ENCODE data around the gene CIT. TPM values are rescaled to one million over a fixed set of nuclear protein-coding genes. Genes with fewer than 3 reads are reported as not detected.

Gene CIT
- total RNA-seq, 4 donors from 2014 or later = 10.3 to 75.9 (median 21.9) TPM

DNA sequence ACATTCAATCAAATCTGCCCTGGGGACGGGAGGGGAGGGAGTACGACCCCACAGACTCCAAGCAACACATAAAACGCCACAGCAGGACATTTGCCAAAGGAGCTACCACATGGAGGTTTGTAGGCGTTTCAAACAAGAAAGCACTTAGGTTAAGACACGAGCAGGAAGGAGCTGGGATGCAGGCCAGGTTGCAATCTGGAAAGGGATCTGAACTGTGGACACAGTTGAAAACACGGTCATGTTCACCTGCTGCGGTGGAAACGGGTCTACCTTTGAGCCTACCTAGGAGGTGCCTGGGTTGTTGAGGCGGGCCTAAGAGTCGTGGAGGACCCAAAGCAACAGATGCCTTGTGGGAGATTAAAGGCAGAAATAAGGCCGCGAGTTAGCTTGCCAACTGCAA, 190.8 kb downstream of the CIT start:
- Histone ChIP-seq H3K4me1 (peaks cover 8 to 55% (median 12%) of the 10 kb centered on the region in 4 donors), H3K27ac (peak overlapping the region in 3 of 4 donors; percentile 12 to 82 (median 78)), H3K9me3 (no peaks in the 10 kb centered on the region), H3K4me3 (no peak overlapping the region), H3K36me3 (no peaks in the 10 kb centered on the region), H3K27me3 (no peaks in the 10 kb centered on the region)
- TF ChIP-seq, protein P1, sequence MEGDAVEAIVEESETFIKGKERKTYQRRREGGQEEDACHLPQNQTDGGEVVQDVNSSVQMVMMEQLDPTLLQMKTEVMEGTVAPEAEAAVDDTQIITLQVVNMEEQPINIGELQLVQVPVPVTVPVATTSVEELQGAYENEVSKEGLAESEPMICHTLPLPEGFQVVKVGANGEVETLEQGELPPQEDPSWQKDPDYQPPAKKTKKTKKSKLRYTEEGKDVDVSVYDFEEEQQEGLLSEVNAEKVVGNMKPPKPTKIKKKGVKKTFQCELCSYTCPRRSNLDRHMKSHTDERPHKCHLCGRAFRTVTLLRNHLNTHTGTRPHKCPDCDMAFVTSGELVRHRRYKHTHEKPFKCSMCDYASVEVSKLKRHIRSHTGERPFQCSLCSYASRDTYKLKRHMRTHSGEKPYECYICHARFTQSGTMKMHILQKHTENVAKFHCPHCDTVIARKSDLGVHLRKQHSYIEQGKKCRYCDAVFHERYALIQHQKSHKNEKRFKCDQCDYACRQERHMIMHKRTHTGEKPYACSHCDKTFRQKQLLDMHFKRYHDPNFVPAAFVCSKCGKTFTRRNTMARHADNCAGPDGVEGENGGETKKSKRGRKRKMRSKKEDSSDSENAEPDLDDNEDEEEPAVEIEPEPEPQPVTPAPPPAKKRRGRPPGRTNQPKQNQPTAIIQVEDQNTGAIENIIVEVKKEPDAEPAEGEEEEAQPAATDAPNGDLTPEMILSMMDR (IDR thresholded peaks at IDR 0.05) = no peak
- no peak for TF ChIP-seq POLR2A (IDR thresholded peaks at IDR 0.05)
- peak in 1 of 3 donors; percentile 54 for DNase-seq

DNA sequence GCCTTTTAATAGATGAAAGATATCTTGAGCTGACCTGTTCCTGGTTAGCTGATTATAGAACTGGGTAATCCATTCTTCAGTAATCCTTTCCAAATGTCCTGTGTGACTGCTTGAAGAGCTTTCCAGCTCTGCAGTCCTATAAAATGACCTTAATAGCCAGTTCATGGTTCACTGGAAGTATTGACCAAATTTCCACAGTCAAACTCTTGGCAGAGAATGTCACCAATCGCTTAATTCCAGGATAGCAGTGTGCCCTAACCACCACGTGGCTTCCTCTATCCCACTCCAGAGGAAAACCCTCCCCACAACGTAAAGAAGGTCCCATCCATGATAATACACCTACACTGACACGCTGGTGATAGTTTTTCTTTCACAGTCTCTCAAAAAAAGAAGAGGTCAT, 191.7 kb downstream of the CIT start:
- DNase-seq = no peak
- H3K36me3 ChIP-seq = peaks cover 0 to 6% (median 0%) of the 10 kb centered on the region in 3 donors
- H3K9me3 ChIP-seq = no peaks in the 10 kb centered on the region
- H3K4me1 ChIP-seq = peaks cover 10 to 61% (median 12%) of the 10 kb centered on the region in 4 donors
- H3K27ac ChIP-seq = peak overlapping the region in 2 of 4 donors; percentile 78 to 82
- no peak for TF ChIP-seq POLR2A (IDR thresholded peaks at IDR 0.05)
- TF ChIP-seq, protein P1 (IDR thresholded peaks at IDR 0.05) = no peak
- H3K27me3 ChIP-seq = no peaks in the 10 kb centered on the region
- H3K4me3 ChIP-seq = no peak overlapping the region

DNA sequence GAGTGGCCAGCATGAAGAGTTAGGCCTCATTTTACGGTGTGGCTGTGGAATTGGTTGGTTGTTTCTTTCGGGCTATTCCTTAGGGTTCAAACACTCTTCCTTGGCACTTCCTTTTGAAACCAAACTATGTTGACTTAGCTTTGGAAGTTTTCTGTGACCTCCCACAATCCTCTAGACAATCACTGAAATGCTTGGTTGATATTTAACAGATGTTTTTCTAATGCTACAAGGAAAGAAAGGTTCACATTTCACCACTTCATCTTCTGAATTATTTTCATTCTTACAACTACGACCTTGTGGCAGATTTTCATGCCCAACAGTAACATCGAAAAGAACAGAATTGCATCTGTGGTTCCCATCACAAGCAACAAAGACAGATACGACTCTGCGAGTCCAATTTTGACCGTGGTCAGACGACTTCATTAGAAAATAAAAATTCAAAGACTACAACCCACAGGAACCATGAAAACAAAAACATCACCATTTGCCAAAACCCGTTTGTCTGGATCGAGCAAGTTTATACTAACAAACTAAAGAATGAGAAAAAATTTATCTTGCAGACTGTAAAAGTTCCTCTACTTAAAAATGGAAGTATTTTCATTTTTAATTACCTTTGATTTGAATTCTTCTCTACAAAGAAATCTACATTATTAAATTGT, 192.3 kb downstream of the CIT start:
- Histone ChIP-seq H3K27ac (peak overlapping the region in 3 of 4 donors; percentile 41 to 82 (median 78)), H3K27me3 (no peaks in the 10 kb centered on the region), H3K4me1 (peaks cover 10 to 67% (median 14%) of the 10 kb centered on the region in 4 donors), H3K36me3 (peaks cover 0 to 12% (median 0%) of the 10 kb centered on the region in 3 donors), H3K4me3 (peak overlapping the region in 1 of 4 donors; percentile 6), H3K9me3 (no peaks in the 10 kb centered on the region)
- TF ChIP-seq, protein P1 (IDR thresholded peaks at IDR 0.05) = no peak
- DNase-seq = no peak

- H3K27me3 ChIP-seq = no peaks in the 10 kb centered on the region
- no peaks in the 10 kb centered on the region for H3K9me3 ChIP-seq
- peaks cover 10 to 77% (median 16%) of the 10 kb centered on the region in 4 donors for H3K4me1 ChIP-seq
- DNase-seq = no peak
- TF ChIP-seq, protein P1 (IDR thresholded peaks at IDR 0.05) = no peak
- TF ChIP-seq POLR2A (IDR thresholded peaks at IDR 0.05) = no peak
- peak overlapping the region in 3 of 4 donors; percentile 74 to 82 (median 78) for H3K27ac ChIP-seq
- peaks cover 0 to 22% (median 4%) of the 10 kb centered on the region in 3 donors for H3K36me3 ChIP-seq
- no peak overlapping the region for H3K4me3 ChIP-seq
These were observed 193.3 kb downstream of the CIT start for GRCh38 chr12:119683816-119684215.

GRCh38 chr12:119683413-119683812, 193.7 kb downstream of the CIT start:
- Histone ChIP-seq H3K4me3 (no peak overlapping the region), H3K9me3 (no peaks in the 10 kb centered on the region), H3K27me3 (no peaks in the 10 kb centered on the region), H3K36me3 (peaks cover 0 to 26% (median 7%) of the 10 kb centered on the region in 3 donors), H3K27ac (peak overlapping the region; percentile 61 to 82 (median 76)), H3K4me1 (peaks cover 10 to 78% (median 16%) of the 10 kb centered on the region in 4 donors)
- DNase-seq = no peak
- TF ChIP-seq POLR2A (IDR thresholded peaks at IDR 0.05) = no peak
- TF ChIP-seq, protein P1 (IDR thresholded peaks at IDR 0.05) = no peak

Data from Peyer's patch (tissue), 4 donors.